ENCODE results near the gene GLCE.

GRCh38 chr15:69144530-69144929 lies 15.9 kb upstream of the GLCE start:
- TF ChIP-seq EZH2phosphoT487 (IDR thresholded peaks at IDR 0.05; ENCODE audit: borderline replicate concordance) = no peak
- no peak for TF ChIP-seq CTCF (conservative IDR thresholded peaks at IDR 0.05; ENCODE audit: low read length)
